ENCODE results near the gene TIMM10.
"Not testable (repeated sequence)": the region's sequence is repeated elsewhere in the genome, so short reads cannot be mapped to it uniquely, and the experiment has no call there.

TIMM10 gene

DNA sequence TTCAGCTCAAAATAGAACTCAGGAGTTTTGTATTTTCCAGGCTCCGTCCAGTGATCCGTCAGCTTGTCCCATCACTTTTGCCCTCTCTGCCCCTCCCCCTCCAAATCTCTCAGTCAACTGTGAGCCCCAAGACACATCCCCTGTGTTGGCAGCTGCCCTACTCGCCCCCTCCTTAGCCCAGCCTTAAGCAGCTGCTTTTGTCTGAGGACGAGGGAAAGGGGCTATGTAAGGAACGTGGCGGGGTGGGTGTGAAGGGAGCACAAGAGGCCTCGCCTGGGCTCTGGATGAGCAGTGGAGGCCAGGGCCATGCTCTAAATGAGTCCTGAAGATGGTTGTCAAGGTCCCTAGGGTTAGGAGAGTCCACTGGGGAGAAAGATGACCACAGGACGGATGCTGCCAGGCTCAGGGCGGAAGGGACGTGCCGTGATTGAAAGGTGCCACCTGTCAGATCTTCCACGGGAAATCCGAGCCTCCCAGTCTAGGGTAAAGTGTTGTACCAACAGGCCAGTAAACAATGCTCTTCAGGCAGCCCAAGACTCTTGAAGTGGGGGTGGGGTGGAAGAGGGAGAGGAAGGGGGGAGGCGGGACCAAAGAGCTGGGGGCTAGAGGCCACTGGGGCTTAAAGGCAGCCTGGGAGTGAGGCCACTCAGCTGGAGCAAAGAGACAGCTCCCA is 6.5 kb upstream of the TIMM10 start, which contains the start of gene SMTNL1:
Gene SMTNL1 (plus strand): TSS at position 649 of the 673 bp plus-strand sequence. CDS start 5,048 bp downstream, outside the sequence.
- H3K27me3 ChIP-seq (ENCODE audit: insufficient read depth, low read length, poor library complexity): no peaks in the 10 kb centered on the region
- H4K20me1 ChIP-seq (ENCODE audit: insufficient read depth, low read length): no peaks in the 10 kb centered on the region
- no peaks in the 10 kb centered on the region for H3K9me3 ChIP-seq (ENCODE audit: insufficient read depth, low read length, severe bottlenecking)
- H3K79me2 ChIP-seq (ENCODE audit: insufficient read depth, low read length): no peaks in the 10 kb centered on the region
- no peak within 1 kb of the TSS for H2AFZ ChIP-seq (ENCODE audit: low read depth, low read length)
- H3K9ac ChIP-seq (ENCODE audit: low read depth, low read length): no peak within 1 kb of the TSS
- H3K4me1 ChIP-seq (ENCODE audit: insufficient read depth, low read length): peaks cover 3% of the 10 kb centered on the region
- H3K4me2 ChIP-seq (ENCODE audit: insufficient read depth, low read length): no peak within 1 kb of the TSS
- peaks cover 8% of the 10 kb centered on the region; the same call in 1 of the 2 replicates for H3K36me3 ChIP-seq (ENCODE audit: insufficient read depth, low read length)
- no peak for ATAC-seq (ENCODE audit: insufficient read depth, low read depth)
- no peak within 1 kb of the TSS for H3K27ac ChIP-seq (ENCODE audit: low read length)
- no peak for TF ChIP-seq EZH2 (IDR thresholded peaks at IDR 0.05; ENCODE audit: borderline replicate concordance, low read depth, low read length, severe bottlenecking)
- TF ChIP-seq, protein P1, sequence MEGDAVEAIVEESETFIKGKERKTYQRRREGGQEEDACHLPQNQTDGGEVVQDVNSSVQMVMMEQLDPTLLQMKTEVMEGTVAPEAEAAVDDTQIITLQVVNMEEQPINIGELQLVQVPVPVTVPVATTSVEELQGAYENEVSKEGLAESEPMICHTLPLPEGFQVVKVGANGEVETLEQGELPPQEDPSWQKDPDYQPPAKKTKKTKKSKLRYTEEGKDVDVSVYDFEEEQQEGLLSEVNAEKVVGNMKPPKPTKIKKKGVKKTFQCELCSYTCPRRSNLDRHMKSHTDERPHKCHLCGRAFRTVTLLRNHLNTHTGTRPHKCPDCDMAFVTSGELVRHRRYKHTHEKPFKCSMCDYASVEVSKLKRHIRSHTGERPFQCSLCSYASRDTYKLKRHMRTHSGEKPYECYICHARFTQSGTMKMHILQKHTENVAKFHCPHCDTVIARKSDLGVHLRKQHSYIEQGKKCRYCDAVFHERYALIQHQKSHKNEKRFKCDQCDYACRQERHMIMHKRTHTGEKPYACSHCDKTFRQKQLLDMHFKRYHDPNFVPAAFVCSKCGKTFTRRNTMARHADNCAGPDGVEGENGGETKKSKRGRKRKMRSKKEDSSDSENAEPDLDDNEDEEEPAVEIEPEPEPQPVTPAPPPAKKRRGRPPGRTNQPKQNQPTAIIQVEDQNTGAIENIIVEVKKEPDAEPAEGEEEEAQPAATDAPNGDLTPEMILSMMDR (IDR thresholded peaks at IDR 0.05; ENCODE audit: borderline replicate concordance, extremely low read depth, low read length, poor library complexity, severe bottlenecking): no peak
- no peak for DNase-seq
- no peak within 1 kb of the TSS for H3K4me3 ChIP-seq (ENCODE audit: low read depth in 1 of 2, low read length in 2 of 2)

DNA sequence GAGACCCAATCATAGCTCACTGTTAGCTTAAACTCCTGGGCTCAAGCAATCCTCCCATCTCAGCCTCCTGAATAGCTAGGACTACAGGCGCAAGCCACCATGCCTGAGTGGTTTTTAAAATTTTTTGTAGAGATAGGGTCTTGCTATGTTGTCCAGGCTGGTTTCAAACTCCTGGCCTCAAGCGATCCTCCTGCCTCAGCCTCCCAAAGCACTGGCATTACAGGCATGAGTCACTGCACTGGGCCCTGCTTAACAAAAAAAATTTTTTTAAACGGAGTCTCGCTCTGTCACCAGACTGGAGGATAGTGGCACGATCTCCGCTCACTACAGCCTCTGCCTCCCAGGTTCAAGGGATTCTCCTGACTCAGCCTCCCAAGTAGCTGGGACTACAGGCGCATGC is 3.9 kb upstream of the TIMM10 start:
- not testable (repeated sequence) for H3K27me3 ChIP-seq (ENCODE audit: insufficient read depth, low read length, poor library complexity); H3K27ac ChIP-seq (ENCODE audit: low read length); ATAC-seq (ENCODE audit: insufficient read depth, low read depth); H4K20me1 ChIP-seq (ENCODE audit: insufficient read depth, low read length); H3K9me3 ChIP-seq (ENCODE audit: insufficient read depth, low read length, severe bottlenecking); DNase-seq; H3K9ac ChIP-seq (ENCODE audit: low read depth, low read length); H3K4me3 ChIP-seq (ENCODE audit: low read depth in 1 of 2, low read length in 2 of 2); H2AFZ ChIP-seq (ENCODE audit: low read depth, low read length); H3K4me2 ChIP-seq (ENCODE audit: insufficient read depth, low read length); H3K36me3 ChIP-seq (ENCODE audit: insufficient read depth, low read length)
- peaks cover 11% of the 10 kb centered on the region for H3K79me2 ChIP-seq (ENCODE audit: insufficient read depth, low read length)
- peaks cover 21% of the 10 kb centered on the region for H3K4me1 ChIP-seq (ENCODE audit: insufficient read depth, low read length)

DNA sequence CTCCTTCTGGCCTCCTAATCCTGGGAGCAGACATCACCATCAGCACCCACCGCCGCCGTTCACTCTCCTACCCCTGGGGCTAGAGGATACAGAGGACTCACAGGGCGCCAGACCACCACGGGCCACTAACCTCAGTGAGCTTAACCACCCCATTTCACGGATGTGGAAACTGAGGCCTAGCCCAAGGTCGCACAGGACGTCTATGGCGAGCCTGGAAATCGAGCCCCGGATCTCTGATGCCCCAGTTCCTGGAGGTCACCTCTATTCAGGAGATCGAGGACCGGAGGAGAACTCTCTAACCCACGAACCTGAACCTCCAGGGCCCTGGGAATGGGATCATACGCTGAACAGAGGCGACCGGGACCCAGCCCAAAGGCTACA is 349 bp downstream of the TIMM10 start:
- peak overlapping the region; percentile 75 for H2AFZ ChIP-seq (ENCODE audit: low read depth, low read length)

DNA sequence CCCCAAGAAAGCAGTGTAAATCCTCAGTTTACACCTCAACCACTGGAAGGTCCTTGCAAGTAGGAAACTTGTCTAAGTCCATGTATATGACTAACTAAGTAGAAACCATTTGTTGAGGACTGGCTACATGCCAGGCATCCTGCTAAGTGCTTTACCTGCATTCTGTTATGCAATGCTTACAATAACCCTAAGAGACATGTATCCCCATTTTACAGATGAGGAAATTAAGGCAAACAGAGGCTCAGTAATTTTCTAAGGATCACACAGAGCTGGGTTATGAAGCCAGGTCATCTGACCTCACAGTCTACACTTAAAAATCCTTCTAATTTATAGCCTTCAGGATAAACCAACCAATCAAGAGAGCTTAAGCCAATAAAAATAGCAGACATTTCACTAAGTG is 1.5 kb downstream of the TIMM10 start:
- TF ChIP-seq, protein P1 (IDR thresholded peaks at IDR 0.05; ENCODE audit: borderline replicate concordance, extremely low read depth, low read length, poor library complexity, severe bottlenecking): no peak
- Histone ChIP-seq H3K36me3 (ENCODE audit: insufficient read depth, low read length) (peaks cover 29% of the 10 kb centered on the region), H3K27ac (ENCODE audit: low read length) (no peak overlapping the region), H3K27me3 (ENCODE audit: insufficient read depth, low read length, poor library complexity) (no peaks in the 10 kb centered on the region), H3K4me3 (ENCODE audit: low read depth in 1 of 2, low read length in 2 of 2) (peak overlapping the region in 1 of 2 experiments; percentile 80; a peak in 1 of 4 replicates), H2AFZ (ENCODE audit: low read depth, low read length) (no peak overlapping the region), H3K4me1 (ENCODE audit: insufficient read depth, low read length) (peaks cover 42% of the 10 kb centered on the region), H3K79me2 (ENCODE audit: insufficient read depth, low read length) (peaks cover 21% of the 10 kb centered on the region), H3K9ac (ENCODE audit: low read depth, low read length) (peak overlapping the region; percentile 72; the same call in 1 of the 2 replicates), H4K20me1 (ENCODE audit: insufficient read depth, low read length) (peaks cover 4% of the 10 kb centered on the region; the same call in 1 of the 2 replicates), H3K4me2 (ENCODE audit: insufficient read depth, low read length) (peak overlapping the region; percentile 78), H3K9me3 (ENCODE audit: insufficient read depth, low read length, severe bottlenecking) (no peaks in the 10 kb centered on the region)
- DNase-seq: no peak
- no peak for ATAC-seq (ENCODE audit: insufficient read depth, low read depth)

More for the DNA sequence above, 349 bp downstream of the TIMM10 start:
- DNase-seq (no peak), ATAC-seq (ENCODE audit: insufficient read depth, low read depth) (no peak)
- Histone ChIP-seq H3K4me2 (ENCODE audit: insufficient read depth, low read length) (peak overlapping the region; percentile 78), H3K36me3 (ENCODE audit: insufficient read depth, low read length) (peaks cover 28% of the 10 kb centered on the region), H3K27ac (ENCODE audit: low read length) (peak overlapping the region; percentile 71), H4K20me1 (ENCODE audit: insufficient read depth, low read length) (peaks cover 4% of the 10 kb centered on the region; the same call in 1 of the 2 replicates), H3K4me3 (ENCODE audit: low read depth in 1 of 2, low read length in 2 of 2) (peak overlapping the region; percentile 43 to 80; a peak in 3 of 4 replicates), H3K4me1 (ENCODE audit: insufficient read depth, low read length) (peaks cover 42% of the 10 kb centered on the region), H3K27me3 (ENCODE audit: insufficient read depth, low read length, poor library complexity) (no peaks in the 10 kb centered on the region), H3K79me2 (ENCODE audit: insufficient read depth, low read length) (peaks cover 21% of the 10 kb centered on the region), H3K9ac (ENCODE audit: low read depth, low read length) (peak overlapping the region; percentile 72), H3K9me3 (ENCODE audit: insufficient read depth, low read length, severe bottlenecking) (no peaks in the 10 kb centered on the region)
- no peak for TF ChIP-seq EZH2 (IDR thresholded peaks at IDR 0.05; ENCODE audit: borderline replicate concordance, low read depth, low read length, severe bottlenecking)
- TF ChIP-seq, protein P1 (IDR thresholded peaks at IDR 0.05; ENCODE audit: borderline replicate concordance, extremely low read depth, low read length, poor library complexity, severe bottlenecking): no peak
